ENCODE measurements around the gene NKX2-4. TPM values are rescaled to one million over a fixed set of nuclear protein-coding genes. Genes with fewer than 3 reads are reported as not detected.

Gene NKX2-4
- total RNA-seq, 2 donors from 2014 or later = not detected

GRCh38 chr20:21356386-21356785 lies 40.9 kb downstream of the NKX2-4 start:
- ATAC-seq (ENCODE audit: insufficient number of reproducible peaks, low FRiP score, low read depth) = no peak
- H3K27me3 ChIP-seq (replicated peaks; ENCODE audit: insufficient read depth) = no peaks in the 10 kb centered on the region
- DNase-seq (ENCODE audit: low spot score) = no peak
- no peaks in the 10 kb centered on the region for H3K4me1 ChIP-seq (ENCODE audit: control insufficient read depth in 1 of 2, low read depth in 2 of 2)
- H3K36me3 ChIP-seq = peaks cover 38% of the 10 kb centered on the region
- no peak for TF ChIP-seq CTCF (IDR thresholded peaks at IDR 0.05)
- no peak overlapping the region for H3K27ac ChIP-seq
- H3K9me3 ChIP-seq = no peaks in the 10 kb centered on the region
- H3K4me3 ChIP-seq = no peak overlapping the region

- Histone ChIP-seq H3K4me1 (ENCODE audit: control insufficient read depth in 1 of 2, low read depth in 2 of 2) (no peaks in the 10 kb centered on the region), H3K4me3 (no peak overlapping the region), H3K27ac (no peak overlapping the region), H3K27me3 (replicated peaks; ENCODE audit: insufficient read depth) (no peaks in the 10 kb centered on the region), H3K9me3 (no peaks in the 10 kb centered on the region), H3K36me3 (peaks cover 38% of the 10 kb centered on the region)
- DNase-seq (ENCODE audit: low spot score) = no peak
- no peak for TF ChIP-seq CTCF (IDR thresholded peaks at IDR 0.05)
- ATAC-seq (ENCODE audit: insufficient number of reproducible peaks, low FRiP score, low read depth) = no peak
Measured at GRCh38 chr20:21355981-21356380, 41.3 kb downstream of the NKX2-4 start.

GRCh38 chr20:21353236-21353635 lies 44.1 kb downstream of the NKX2-4 start:
- Histone ChIP-seq H3K4me1 (ENCODE audit: control insufficient read depth in 1 of 2, low read depth in 2 of 2) (no peaks in the 10 kb centered on the region), H3K27me3 (replicated peaks; ENCODE audit: insufficient read depth) (no peaks in the 10 kb centered on the region), H3K4me3 (no peak overlapping the region), H3K9me3 (no peaks in the 10 kb centered on the region), H3K36me3 (peaks cover 32% of the 10 kb centered on the region), H3K27ac (no peak overlapping the region)
- DNase-seq (ENCODE audit: low spot score) (no peak), ATAC-seq (ENCODE audit: insufficient number of reproducible peaks, low FRiP score, low read depth) (no peak)
- no peak for TF ChIP-seq CTCF (IDR thresholded peaks at IDR 0.05)

- DNase-seq (ENCODE audit: low spot score) = no peak
- H3K4me3 ChIP-seq = no peak overlapping the region
- H3K9me3 ChIP-seq = no peaks in the 10 kb centered on the region
- no peak overlapping the region for H3K27ac ChIP-seq
- H3K36me3 ChIP-seq = peaks cover 32% of the 10 kb centered on the region
- no peaks in the 10 kb centered on the region for H3K27me3 ChIP-seq (replicated peaks; ENCODE audit: insufficient read depth)
- ATAC-seq (ENCODE audit: insufficient number of reproducible peaks, low FRiP score, low read depth) = no peak
- no peak for TF ChIP-seq CTCF (IDR thresholded peaks at IDR 0.05)
- no peaks in the 10 kb centered on the region for H3K4me1 ChIP-seq (ENCODE audit: control insufficient read depth in 1 of 2, low read depth in 2 of 2)
Measured at GRCh38 chr20:21352703-21353102, 44.6 kb downstream of the NKX2-4 start.

Other genes with a start within 250 kb of the NKX2-4 start
- 10 to 100 TPM; 44.7 to 72.2 TPM for gene XRN2, start 94.2 kb downstream of the NKX2-4 start, total RNA-seq
- under 1 TPM in 1 of 2 donors, not detected in 1; 0.35 TPM for gene NKX2-2, start 116.5 kb upstream of the NKX2-4 start, total RNA-seq